Measurements from ENCODE around the gene FRRS1. TPM values are rescaled to one million over a fixed set of nuclear protein-coding genes. Genes with fewer than 3 reads are reported as not detected.

Gene FRRS1
- total and polyA plus RNA-seq, 2 of the 4 experiments (the other 2 are of a cell fraction): 3.8 to 23.5 TPM

DNA sequence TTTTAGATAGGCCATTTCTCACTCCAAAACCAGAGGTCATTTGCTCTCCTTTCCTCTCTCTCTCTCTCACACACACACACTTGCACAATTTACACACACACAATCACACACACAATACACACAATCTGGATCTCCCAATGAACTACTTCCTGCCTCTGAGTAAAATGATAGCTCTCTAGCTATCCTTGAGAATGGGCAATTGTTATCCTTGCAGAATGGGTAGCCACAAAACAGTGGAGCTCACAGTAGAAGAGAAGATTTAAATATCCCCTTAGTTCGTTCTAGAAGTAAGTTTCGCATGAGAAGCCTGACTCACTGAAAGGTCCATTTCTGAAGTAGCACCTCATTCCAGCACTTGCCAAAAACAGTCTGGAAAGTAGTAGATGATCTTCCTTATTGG lies 102.9 kb downstream of the FRRS1 start:
- Histone ChIP-seq H3K4me2 (ENCODE audit: low read depth, low read length) (no peak overlapping the region), H2BK20ac (ENCODE audit: low read depth, low read length) (no peak overlapping the region; the same call in 1 of the 2 replicates), H3K36me3 (ENCODE audit: control insufficient read depth, insufficient read depth, low read length) (no peaks in the 10 kb centered on the region), H3K79me1 (ENCODE audit: low read depth in 1 of 2, low read length in 2 of 2) (no peaks in the 10 kb centered on the region), H3K56ac (ENCODE audit: extremely low read depth, insufficient read depth, low read length) (no peak overlapping the region), H3K27me3 (ENCODE audit: control insufficient read depth, insufficient read depth, low read length) (no peaks in the 10 kb centered on the region), H2BK15ac (ENCODE audit: low read depth, low read length) (no peak overlapping the region), H2BK5ac (ENCODE audit: low read depth, low read length, poor library complexity, severe bottlenecking) (peak overlapping the region; percentile 31), H3K27ac (ENCODE audit: insufficient read depth, low read length) (no peak overlapping the region), H3K4me1 (ENCODE audit: control insufficient read depth, insufficient read depth, low read length) (peaks cover 5% of the 10 kb centered on the region), H3K4ac (ENCODE audit: low read depth, low read length) (no peak overlapping the region), H4K20me1 (ENCODE audit: insufficient read depth, low read length) (no peaks in the 10 kb centered on the region), H3K4me3 (ENCODE audit: insufficient read depth, low read depth, low read length) (no peak overlapping the region), H3K18ac (ENCODE audit: low read depth, low read length) (peak overlapping the region; percentile 9; the same call in 1 of the 2 replicates), H2AFZ (replicated peaks; ENCODE audit: low read length, poor library complexity) (no peak overlapping the region), H3K23ac (ENCODE audit: low read depth, low read length) (no peak overlapping the region), H3K9ac (ENCODE audit: low read depth, low read length) (no peak overlapping the region), H2BK120ac (ENCODE audit: low read depth, low read length) (no peak overlapping the region), H3K9me1 (ENCODE audit: insufficient read depth, low read length) (peaks cover 5% of the 10 kb centered on the region; the same call in 1 of the 2 replicates), H4K5ac (ENCODE audit: low read depth, low read length) (no peak overlapping the region), H2AK9ac (replicated peaks; ENCODE audit: low read depth, low read length, poor library complexity) (no peak overlapping the region), H3K9me3 (ENCODE audit: control insufficient read depth, insufficient read depth, low read length) (no peaks in the 10 kb centered on the region), H3K14ac (replicated peaks; ENCODE audit: low read depth, low read length) (no peak overlapping the region), H2AK5ac (ENCODE audit: low read depth, low read length) (no peak overlapping the region), H4K91ac (ENCODE audit: insufficient read depth, low read depth, low read length) (no peak overlapping the region), H4K8ac (ENCODE audit: low read depth in 2 of 2, low read length in 2 of 2) (no peak overlapping the region)
- in situ Hi-C loops (cut with MboI; ENCODE audit: low sequenced_read_pairs) (no loop called here), intact Hi-C loops (cut with micrococcal nuclease) (no loop called here), dilution Hi-C loops (cut with HindIII; ENCODE audit: low sequenced_read_pairs, unreplicated experiment) (no loop called here)
- WGBS, 2 experiments (ENCODE audit: extremely low coverage in 2 of 2, insufficient read length in 1 of 2): no CpG with 5 or more reads among the region's 2 CpGs
- POLR2A ChIA-PET (ENCODE audit: unreplicated experiment): no interaction called here
- TF ChIP-seq RCOR1 (IDR thresholded peaks at IDR 0.05; ENCODE audit: insufficient replicate concordance, low read length): no peak
- TF ChIP-seq, protein P1, sequence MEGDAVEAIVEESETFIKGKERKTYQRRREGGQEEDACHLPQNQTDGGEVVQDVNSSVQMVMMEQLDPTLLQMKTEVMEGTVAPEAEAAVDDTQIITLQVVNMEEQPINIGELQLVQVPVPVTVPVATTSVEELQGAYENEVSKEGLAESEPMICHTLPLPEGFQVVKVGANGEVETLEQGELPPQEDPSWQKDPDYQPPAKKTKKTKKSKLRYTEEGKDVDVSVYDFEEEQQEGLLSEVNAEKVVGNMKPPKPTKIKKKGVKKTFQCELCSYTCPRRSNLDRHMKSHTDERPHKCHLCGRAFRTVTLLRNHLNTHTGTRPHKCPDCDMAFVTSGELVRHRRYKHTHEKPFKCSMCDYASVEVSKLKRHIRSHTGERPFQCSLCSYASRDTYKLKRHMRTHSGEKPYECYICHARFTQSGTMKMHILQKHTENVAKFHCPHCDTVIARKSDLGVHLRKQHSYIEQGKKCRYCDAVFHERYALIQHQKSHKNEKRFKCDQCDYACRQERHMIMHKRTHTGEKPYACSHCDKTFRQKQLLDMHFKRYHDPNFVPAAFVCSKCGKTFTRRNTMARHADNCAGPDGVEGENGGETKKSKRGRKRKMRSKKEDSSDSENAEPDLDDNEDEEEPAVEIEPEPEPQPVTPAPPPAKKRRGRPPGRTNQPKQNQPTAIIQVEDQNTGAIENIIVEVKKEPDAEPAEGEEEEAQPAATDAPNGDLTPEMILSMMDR (conservative IDR thresholded peaks at IDR 0.05; ENCODE audit: low read depth, low read length): no peak
- TF ChIP-seq, protein P2, sequence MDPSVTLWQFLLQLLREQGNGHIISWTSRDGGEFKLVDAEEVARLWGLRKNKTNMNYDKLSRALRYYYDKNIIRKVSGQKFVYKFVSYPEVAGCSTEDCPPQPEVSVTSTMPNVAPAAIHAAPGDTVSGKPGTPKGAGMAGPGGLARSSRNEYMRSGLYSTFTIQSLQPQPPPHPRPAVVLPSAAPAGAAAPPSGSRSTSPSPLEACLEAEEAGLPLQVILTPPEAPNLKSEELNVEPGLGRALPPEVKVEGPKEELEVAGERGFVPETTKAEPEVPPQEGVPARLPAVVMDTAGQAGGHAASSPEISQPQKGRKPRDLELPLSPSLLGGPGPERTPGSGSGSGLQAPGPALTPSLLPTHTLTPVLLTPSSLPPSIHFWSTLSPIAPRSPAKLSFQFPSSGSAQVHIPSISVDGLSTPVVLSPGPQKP (IDR thresholded peaks at IDR 0.05; ENCODE audit: borderline replicate concordance, low read depth, low read length): no peak
- TF ChIP-seq CEBPB (IDR thresholded peaks at IDR 0.05; ENCODE audit: low read depth, low read length): no peak
- TF ChIP-seq NFE2L2 (IDR thresholded peaks at IDR 0.05; ENCODE audit: low read depth, low read length): no peak
- no peak for TF ChIP-seq MAZ (IDR thresholded peaks at IDR 0.05; ENCODE audit: borderline replicate concordance, low read depth, low read length)
- no peak for TF ChIP-seq USF2 (IDR thresholded peaks at IDR 0.05; ENCODE audit: low read depth, low read length)
- TF ChIP-seq SMC3 (IDR thresholded peaks at IDR 0.05; ENCODE audit: low read depth, low read length): no peak
- no peak for TF ChIP-seq MXI1 (IDR thresholded peaks at IDR 0.05; ENCODE audit: borderline replicate concordance, low read depth, low read length)
- no peak for TF ChIP-seq CHD1 (IDR thresholded peaks at IDR 0.05; ENCODE audit: low read depth, low read length)
- TF ChIP-seq RFX5 (IDR thresholded peaks at IDR 0.05; ENCODE audit: low read depth, low read length): no peak
- no peak for TF ChIP-seq MAFK (IDR thresholded peaks at IDR 0.05; ENCODE audit: low read depth, low read length)
- TF ChIP-seq POLR2A (IDR thresholded peaks at IDR 0.05; ENCODE audit: low read depth, low read length): no peak
- no peak for TF ChIP-seq FOS (IDR thresholded peaks at IDR 0.05; ENCODE audit: low read depth, low read length)
- no peak for TF ChIP-seq RAD21 (IDR thresholded peaks at IDR 0.05; ENCODE audit: low read length)
- TF ChIP-seq BHLHE40 (IDR thresholded peaks at IDR 0.05; ENCODE audit: low read depth, low read length): no peak
- CTCF ChIA-PET: interaction anchor here (1.4 kb wide), 1 partner anchor 316 kb away, joined by 3 read pairs; no protein-coding TSS in a partner anchor
- ATAC-seq (ENCODE audit: low read depth) (no peak), DNase-seq (no peak)
- no TSS peak for BruUV-seq (replicated peaks)

Data from IMR-90 (cell line).